Hepatocyte (in vitro differentiated cells): ENCODE data around the gene NOXA1. TPM values are rescaled to one million over a fixed set of nuclear protein-coding genes. Genes with fewer than 3 reads are reported as not detected.

Experiments used
- DNase-seq: peaks from one replicate; pipeline ENCODE4 v3.0.0-alpha.2; 2016; ENCODE audit warnings: low spot score
- H2AFZ ChIP-seq: fragments of 200-600 bp; sonication (generic); 2 replicates; pipeline ENCODE4 v1.6.0; 2016; ENCODE audit warnings: antibody characterized with exemption, mild to moderate bottlenecking
- H3K27ac ChIP-seq: fragments of 200-600 bp; sonication (generic); 2 replicates; pipeline ENCODE4 v1.5.1; 2016; ENCODE audit warnings: mild to moderate bottlenecking
- H3K27me3 ChIP-seq: fragments of 200-600 bp; sonication (generic); 2 replicates; pipeline ENCODE4 v1.6.1; 2016
- H3K36me3 ChIP-seq: fragments of 200-600 bp; sonication (generic); replicated peaks from 2 replicates; pipeline ENCODE4 v1.5.1; 2016; ENCODE audit warnings: low read depth; ENCODE audit not compliant: insufficient read depth
- H3K4me1 ChIP-seq: fragments of 200-600 bp; sonication (generic); 2 replicates; pipeline ENCODE4 v1.5.1; 2016; ENCODE audit warnings: mild to moderate bottlenecking, moderate library complexity; ENCODE audit not compliant: insufficient read depth
- H3K4me2 ChIP-seq: fragments of 200-600 bp; sonication (generic); 2 replicates; pipeline ENCODE4 v1.6.0; 2016
- H3K4me3 ChIP-seq: fragments of 200-600 bp; sonication (generic); 2 replicates; pipeline ENCODE4 v1.5.1; 2016; ENCODE audit warnings: mild to moderate bottlenecking
- H3K79me2 ChIP-seq: fragments of 200-600 bp; sonication (generic); 2 replicates; pipeline ENCODE4 v1.6.0; 2017; ENCODE audit warnings: mild to moderate bottlenecking
- H3K9me2 ChIP-seq: fragments of 200-600 bp; sonication (generic); replicated peaks from 2 replicates; pipeline ENCODE4 v1.6.0; 2017; ENCODE audit warnings: mild to moderate bottlenecking; ENCODE audit not compliant: insufficient read depth
- H3K9me3 ChIP-seq: fragments of 200-600 bp; sonication (generic); 2 replicates; pipeline ENCODE4 v1.5.1; 2016; ENCODE audit warnings: low read depth, mild to moderate bottlenecking
- H4K20me1 ChIP-seq: fragments of 200-600 bp; sonication (generic); 2 replicates; pipeline ENCODE4 v1.6.0; 2016; ENCODE audit warnings: mild to moderate bottlenecking; ENCODE audit not compliant: insufficient read depth, poor library complexity, severe bottlenecking
- CTCF ChIP-seq: fragments of 200-600 bp; sonication (generic); IDR thresholded peaks from 2 replicates; pipeline ENCODE4 v1.5.1; 2016; ENCODE audit warnings: antibody characterized with exemption, mild to moderate bottlenecking; ENCODE audit not compliant: poor library complexity
- EZH2 ChIP-seq: fragments of 200-600 bp; sonication (generic); IDR thresholded peaks from 2 replicates; pipeline ENCODE4 v1.6.1; 2016; ENCODE audit warnings: antibody characterized with exemption, mild to moderate bottlenecking, borderline replicate concordance
- EZH2phosphoT487 ChIP-seq: fragments of 200-600 bp; sonication (generic); IDR thresholded peaks from one replicate; pipeline ENCODE4 v1.6.1; 2018; ENCODE audit warnings: antibody characterized with exemption, mild to moderate bottlenecking, low read depth, moderate library complexity; ENCODE audit not compliant: unreplicated experiment, severe bottlenecking
- WGBS: methylation state at CpG from one replicate; pipeline ENCODE4 v1.1.6; 2016; ENCODE audit warnings: low lambda C conversion rate; ENCODE audit errors: missing lambda C conversion rate; 5-methylcytosine and 5-hydroxymethylcytosine counted together
- polyA plus RNA-seq: library from polyadenylated mRNA; unstranded; fragments of >200 nt; fragmentation: Nextera tagmentation; extraction: Ambion mirVana; gene quantifications from 2 replicates; pipeline ENCODE4 v1.2.1, GENCODE V29; 2016
- total RNA-seq: library from RNA; depleted of rRNA; stranded (reverse); fragments of >200 nt; gene quantifications from 2 replicates; pipeline ENCODE4 v1.2.3, GENCODE V29; 2014

Gene NOXA1
- total and polyA plus RNA-seq, 2 experiments from 2014 or later = 7.2 to 12.5 TPM

GRCh38 chr9:137462986-137463930 is 40.1 kb downstream of the NOXA1 start:
- H3K27ac ChIP-seq = no peak overlapping the region
- H3K27me3 ChIP-seq = no peaks in the 10 kb centered on the region
- 94% methylated on average over 30 of the region's 30 CpGs for WGBS
- peaks cover 4% of the 10 kb centered on the region for H3K4me1 ChIP-seq
- peaks cover under 1% of the 10 kb centered on the region for H4K20me1 ChIP-seq
- no peaks in the 10 kb centered on the region for H3K36me3 ChIP-seq
- no peak overlapping the region for H3K4me3 ChIP-seq
- TF ChIP-seq EZH2 (no peak), CTCF (no peak), EZH2phosphoT487 (no peak)
- no peaks in the 10 kb centered on the region for H3K9me2 ChIP-seq
- no peaks in the 10 kb centered on the region for H3K9me3 ChIP-seq
- H2AFZ ChIP-seq = no peak overlapping the region
- peaks cover 6% of the 10 kb centered on the region for H3K79me2 ChIP-seq
- H3K4me2 ChIP-seq = no peak overlapping the region
- DNase-seq = no peak

- 97% methylated on average over 18 of the region's 18 CpGs for WGBS
- Histone ChIP-seq H2AFZ (no peak overlapping the region), H3K9me2 (no peaks in the 10 kb centered on the region), H3K4me2 (no peak overlapping the region), H3K36me3 (no peaks in the 10 kb centered on the region), H3K4me3 (no peak overlapping the region), H3K4me1 (peaks cover 4% of the 10 kb centered on the region), H3K9me3 (no peaks in the 10 kb centered on the region), H4K20me1 (no peaks in the 10 kb centered on the region), H3K79me2 (no peaks in the 10 kb centered on the region), H3K27ac (no peak overlapping the region), H3K27me3 (no peaks in the 10 kb centered on the region)
- TF ChIP-seq EZH2phosphoT487 (no peak), CTCF (no peak), EZH2 (no peak)
- no peak for DNase-seq
Measured at GRCh38 chr9:137463931-137464290, 40.7 kb downstream of the NOXA1 start.

- H3K36me3 ChIP-seq = no peaks in the 10 kb centered on the region
- H3K4me3 ChIP-seq = no peak overlapping the region
- TF ChIP-seq EZH2 = no peak
- TF ChIP-seq EZH2phosphoT487 = no peak
- no peak for TF ChIP-seq CTCF
- DNase-seq = no peak
- WGBS = 96% methylated on average over 28 of the region's 28 CpGs
- H4K20me1 ChIP-seq = no peaks in the 10 kb centered on the region
- H3K4me2 ChIP-seq = no peak overlapping the region
- no peaks in the 10 kb centered on the region for H3K9me3 ChIP-seq
- H2AFZ ChIP-seq = no peak overlapping the region
- H3K4me1 ChIP-seq = peaks cover 3% of the 10 kb centered on the region
- H3K9me2 ChIP-seq = no peaks in the 10 kb centered on the region
- no peak overlapping the region for H3K27ac ChIP-seq
- H3K79me2 ChIP-seq = no peaks in the 10 kb centered on the region
- H3K27me3 ChIP-seq = no peaks in the 10 kb centered on the region
Measured at GRCh38 chr9:137464291-137464999, 41.3 kb downstream of the NOXA1 start.
